HUES48 (cell line): ENCODE data around the gene SPEM2.
"Not testable (repeated sequence)": the region's sequence is repeated elsewhere in the genome, so short reads cannot be mapped to it uniquely, and the experiment has no call there.

Experiments used
- H3K27ac ChIP-seq: one replicate; pipeline ENCODE4 v1.7.0; 2013; ENCODE audit warnings: low read depth, low read length, inconsistent platforms
- H3K27me3 ChIP-seq: 2 replicates; pipeline ENCODE4 v1.6.1; 2013; ENCODE audit warnings: mild to moderate bottlenecking, low read length; ENCODE audit not compliant: control insufficient read depth, insufficient read depth
- H3K36me3 ChIP-seq: 2 replicates; pipeline ENCODE4 v1.6.1; 2013; ENCODE audit warnings: low read length; ENCODE audit not compliant: control insufficient read depth, insufficient read depth
- H3K4me1 ChIP-seq: 2 replicates; pipeline ENCODE4 v1.6.1; 2013; ENCODE audit warnings: mild to moderate bottlenecking, low read length; ENCODE audit not compliant: control insufficient read depth, insufficient read depth
- H3K4me3 ChIP-seq: 2 replicates; pipeline ENCODE4 v1.5.1; 2013; ENCODE audit warnings: mild to moderate bottlenecking, low read depth, low read length
- H3K9ac ChIP-seq: 2 replicates; pipeline ENCODE4 v1.6.1; 2013; ENCODE audit warnings: mild to moderate bottlenecking, low read depth, low read length, moderate library complexity
- H3K9me3 ChIP-seq: 2 replicates; pipeline ENCODE4 v1.6.1; 2013; ENCODE audit warnings: low read length; ENCODE audit not compliant: control insufficient read depth, insufficient read depth

The SPEM2 gene

DNA sequence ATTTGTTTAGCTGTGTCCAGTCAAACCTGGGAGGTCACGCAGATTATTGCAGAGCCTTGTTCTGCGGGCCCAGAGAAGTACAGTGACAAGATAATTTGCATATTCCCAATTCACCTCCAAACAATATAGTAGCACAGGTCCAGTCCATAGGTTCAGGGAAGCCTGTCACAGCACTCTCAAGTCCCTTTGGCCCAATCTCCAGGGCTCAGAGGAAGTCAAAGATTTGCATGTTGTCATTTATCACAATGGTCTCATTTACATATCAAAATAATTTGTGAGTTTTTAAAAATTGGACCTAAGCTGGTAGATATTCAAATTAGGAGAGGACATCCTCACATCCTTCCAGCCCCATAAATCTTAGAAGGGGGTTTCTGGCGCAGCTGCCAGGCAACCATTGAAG is 42.1 kb downstream of the SPEM2 start:
- no peaks in the 10 kb centered on the region for H3K4me1 ChIP-seq
- no peaks in the 10 kb centered on the region for H3K9me3 ChIP-seq
- no peak overlapping the region for H3K9ac ChIP-seq
- H3K4me3 ChIP-seq: no peak overlapping the region
- H3K27ac ChIP-seq: no peak overlapping the region
- H3K27me3 ChIP-seq: no peaks in the 10 kb centered on the region
- peaks cover 14% of the 10 kb centered on the region for H3K36me3 ChIP-seq

DNA sequence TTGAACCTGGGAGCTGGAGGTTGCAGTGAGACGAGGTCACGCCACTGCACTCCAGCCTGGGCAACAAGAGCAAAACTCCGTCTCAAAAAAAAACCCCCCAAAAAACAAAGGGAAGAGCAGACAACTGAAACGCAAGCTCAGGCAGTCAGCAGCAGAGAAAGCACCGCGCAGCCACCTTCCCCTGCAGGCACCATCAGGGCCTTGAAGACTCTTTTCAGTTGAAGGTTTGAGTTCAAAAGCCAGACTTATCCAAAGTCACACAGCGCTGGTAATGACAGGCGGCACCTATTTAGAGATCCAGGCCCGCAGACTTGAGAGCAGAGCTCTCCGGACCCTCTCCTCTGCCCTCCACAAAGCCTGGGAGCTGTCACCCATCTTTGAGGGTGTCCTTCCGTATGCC is 42.9 kb downstream of the SPEM2 start:
- Histone ChIP-seq H3K4me1 (no peaks in the 10 kb centered on the region), H3K9ac (no peak overlapping the region), H3K9me3 (no peaks in the 10 kb centered on the region), H3K36me3 (peaks cover 12% of the 10 kb centered on the region; the same call in 1 of the 2 replicates), H3K4me3 (no peak overlapping the region), H3K27me3 (no peaks in the 10 kb centered on the region), H3K27ac (no peak overlapping the region)

DNA sequence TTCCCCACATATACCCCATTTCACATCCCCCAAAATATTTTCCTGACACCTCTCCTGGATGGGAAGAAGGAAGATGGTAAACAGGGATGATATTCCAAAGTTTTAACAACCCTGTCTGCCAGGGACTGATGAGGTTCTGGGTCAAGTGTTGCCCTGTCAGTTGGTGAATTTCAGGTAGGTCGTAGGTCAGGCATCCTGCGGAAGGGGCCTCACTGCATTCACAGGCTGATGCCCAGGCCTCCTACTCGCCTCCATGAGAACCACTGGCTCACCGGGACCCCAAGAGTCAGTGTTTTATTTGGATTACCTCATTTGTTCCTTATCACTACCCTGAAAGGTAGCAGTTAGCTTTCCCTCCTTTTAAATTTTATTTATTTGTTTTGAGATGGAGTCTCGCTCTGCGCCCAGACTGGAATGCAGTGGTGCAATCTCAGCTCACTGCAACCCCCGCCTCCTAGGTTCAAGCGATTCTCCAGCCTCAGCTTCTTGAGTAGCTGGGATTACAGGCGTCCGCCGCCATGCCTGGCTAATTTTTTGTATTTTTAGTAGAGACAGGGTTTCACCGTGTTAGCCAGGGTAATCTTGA is 43.5 kb downstream of the SPEM2 start:
- Histone ChIP-seq H3K4me1 (no peaks in the 10 kb centered on the region), H3K27ac (no peak overlapping the region), H3K9ac (no peak overlapping the region), H3K4me3 (no peak overlapping the region), H3K9me3 (no peaks in the 10 kb centered on the region), H3K27me3 (no peaks in the 10 kb centered on the region), H3K36me3 (peaks cover 6% of the 10 kb centered on the region; the same call in 1 of the 2 replicates)

DNA sequence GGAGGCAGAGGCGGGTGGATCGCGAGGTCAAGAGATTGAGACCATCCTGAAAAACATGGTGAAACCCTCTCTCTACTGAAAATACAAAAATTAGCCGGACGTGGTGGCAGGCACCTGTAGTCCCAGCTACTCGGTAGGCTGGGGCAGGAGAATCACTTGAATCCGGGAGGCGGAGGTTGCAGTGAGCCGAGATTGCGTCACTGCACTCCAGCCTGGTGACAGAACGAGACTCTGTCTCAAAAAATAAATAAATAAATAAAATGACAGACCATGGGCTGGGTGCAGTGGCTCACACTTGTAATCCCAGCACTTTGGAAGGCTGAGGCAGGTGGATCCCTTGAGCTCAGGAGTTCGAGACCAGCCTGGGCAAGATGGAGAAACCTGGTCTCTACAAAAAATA is 44.4 kb downstream of the SPEM2 start:
- H3K4me3 ChIP-seq, H3K4me1 ChIP-seq, H3K27ac ChIP-seq, H3K36me3 ChIP-seq, H3K27me3 ChIP-seq, H3K9me3 ChIP-seq, H3K9ac ChIP-seq: not testable (repeated sequence)

DNA sequence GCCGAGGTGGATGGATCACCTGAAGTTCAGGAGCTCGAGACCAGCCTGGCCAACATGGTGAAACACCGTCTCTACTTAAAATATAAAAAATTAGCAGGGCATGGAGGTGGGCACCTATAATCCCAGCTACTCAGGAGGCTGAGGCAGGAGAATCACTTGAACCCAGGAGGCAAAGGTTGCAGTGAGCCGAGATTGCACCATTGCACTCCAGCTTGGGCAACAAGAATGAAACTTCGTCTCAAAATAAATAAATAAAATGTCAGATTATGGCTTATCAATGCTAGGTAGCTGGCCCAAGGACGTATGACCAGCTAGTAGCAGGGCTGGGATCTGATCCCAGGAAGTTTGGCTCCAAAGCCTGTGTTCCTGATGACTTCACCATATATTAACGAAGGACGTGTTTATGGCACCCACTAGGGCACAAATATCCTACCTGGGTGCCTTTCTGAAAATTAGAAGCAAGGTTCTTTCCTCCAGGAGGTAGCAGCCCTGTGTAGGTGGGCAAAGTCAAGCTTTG is 45.1 kb downstream of the SPEM2 start:
- not testable (repeated sequence) for H3K27me3 ChIP-seq, H3K9me3 ChIP-seq, H3K4me1 ChIP-seq, H3K36me3 ChIP-seq, H3K4me3 ChIP-seq, H3K9ac ChIP-seq, H3K27ac ChIP-seq

DNA sequence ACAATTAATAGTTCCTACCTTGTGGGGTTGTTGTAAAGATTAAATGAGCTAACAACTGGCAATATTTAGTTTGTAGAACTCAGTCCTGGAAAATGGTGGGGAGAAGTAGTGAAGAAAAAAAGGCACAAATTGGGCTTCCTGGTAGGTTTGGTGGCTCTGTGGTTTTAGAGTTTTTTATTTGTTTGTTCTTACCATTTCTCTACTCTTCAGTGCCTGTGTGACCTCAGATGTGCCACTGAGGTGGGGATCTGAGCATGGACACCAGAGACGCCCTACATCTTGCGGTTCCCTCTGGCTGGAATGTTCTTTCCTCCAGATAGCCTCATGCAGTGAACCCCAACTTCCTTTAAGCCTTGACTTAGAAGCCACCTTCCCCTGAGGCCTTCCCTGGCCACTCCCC is 46.3 kb downstream of the SPEM2 start:
- no peak overlapping the region for H3K27ac ChIP-seq
- no peak overlapping the region for H3K9ac ChIP-seq
- H3K36me3 ChIP-seq: 0 out of 2 replicates have a peak, but pooled peaks cover 4% of the 10 kb centered on the region

DNA sequence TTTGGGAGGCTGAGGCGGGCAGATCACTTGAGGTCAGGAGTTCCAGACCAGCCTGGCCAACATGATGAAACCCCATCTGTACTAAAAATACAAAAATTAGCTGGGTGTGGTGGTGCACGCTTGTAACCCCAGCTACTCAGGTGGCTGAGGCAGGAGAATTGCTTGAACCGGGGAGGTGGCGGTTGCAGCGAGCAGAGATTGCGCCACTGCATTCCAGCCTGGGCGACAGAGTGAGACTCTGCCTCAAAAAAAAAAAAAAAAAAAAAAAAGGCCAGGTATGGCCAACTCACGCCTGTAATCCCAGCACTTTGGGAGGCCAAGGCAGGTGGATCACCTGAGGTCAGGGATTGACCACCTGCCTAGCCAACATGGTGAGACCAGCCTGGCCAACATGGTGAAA is 49.4 kb downstream of the SPEM2 start:
- H3K4me1 ChIP-seq: peaks cover 15% of the 10 kb centered on the region
- not testable (repeated sequence) for H3K27me3 ChIP-seq, H3K36me3 ChIP-seq, H3K4me3 ChIP-seq, H3K9ac ChIP-seq, H3K27ac ChIP-seq, H3K9me3 ChIP-seq

More for the DNA sequence above, 46.3 kb downstream of the SPEM2 start:
- no peak overlapping the region for H3K4me3 ChIP-seq
- no peaks in the 10 kb centered on the region for H3K9me3 ChIP-seq
- no peaks in the 10 kb centered on the region for H3K4me1 ChIP-seq
- no peaks in the 10 kb centered on the region for H3K27me3 ChIP-seq

DNA sequence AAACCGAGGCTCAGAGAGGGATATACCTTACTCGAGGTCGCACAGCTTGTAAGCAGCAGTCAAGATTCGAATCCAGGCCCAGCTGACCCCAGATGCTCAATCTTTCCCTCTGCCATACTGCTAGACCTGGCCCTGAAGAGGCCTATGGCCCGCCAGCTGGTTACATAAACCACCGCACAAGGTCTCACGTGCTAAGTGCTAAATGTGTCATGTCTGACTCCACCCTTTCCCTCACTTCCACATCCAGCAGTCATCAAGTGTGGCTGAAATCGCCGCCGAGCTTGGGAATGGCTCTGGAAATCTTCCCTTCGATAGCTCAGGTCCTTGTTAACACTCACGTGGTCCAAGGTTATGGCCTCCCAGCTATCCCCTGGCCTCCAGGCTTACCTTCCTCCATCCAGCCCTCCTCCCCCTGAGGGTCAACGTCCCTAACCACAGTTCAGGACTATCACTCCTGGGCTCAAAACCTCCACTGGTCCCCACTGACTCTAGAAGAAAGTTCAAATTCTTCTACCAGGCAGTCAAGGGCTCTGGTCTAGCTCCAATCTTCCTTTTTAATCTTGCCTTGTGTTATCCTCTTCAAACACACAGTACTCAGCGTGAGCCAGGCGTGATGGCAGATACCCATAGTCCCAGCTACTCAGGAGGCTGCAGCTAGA is 50.5 kb downstream of the SPEM2 start:
- no peaks in the 10 kb centered on the region for H3K9me3 ChIP-seq
- H3K4me3 ChIP-seq: no peak overlapping the region
- peaks cover 18% of the 10 kb centered on the region for H3K4me1 ChIP-seq
- no peaks in the 10 kb centered on the region for H3K36me3 ChIP-seq
- H3K27ac ChIP-seq: no peak overlapping the region
- no peak overlapping the region for H3K9ac ChIP-seq
- no peaks in the 10 kb centered on the region for H3K27me3 ChIP-seq

DNA sequence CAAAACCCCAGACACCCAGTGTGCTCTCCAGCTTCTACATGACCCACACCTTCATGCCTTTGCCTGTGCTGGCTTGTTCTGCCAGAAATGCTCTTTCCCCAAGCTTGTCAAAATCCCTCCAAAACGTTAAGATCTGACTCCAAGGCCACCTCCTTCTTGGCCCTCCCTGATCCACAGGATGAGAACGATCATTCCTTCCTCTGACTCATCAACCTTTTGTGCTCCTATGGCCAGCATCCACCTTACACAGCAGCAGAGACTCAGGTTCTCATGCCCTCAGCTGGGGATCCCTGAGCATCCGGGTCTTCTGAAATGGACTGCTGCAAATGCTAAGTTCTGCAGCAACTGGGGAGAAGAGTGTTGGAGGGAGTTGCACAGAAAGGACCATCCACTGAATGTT is 51.1 kb downstream of the SPEM2 start:
- Histone ChIP-seq H3K4me3 (no peak overlapping the region), H3K27me3 (no peaks in the 10 kb centered on the region), H3K4me1 (peaks cover 18% of the 10 kb centered on the region), H3K9ac (no peak overlapping the region), H3K27ac (no peak overlapping the region), H3K9me3 (no peaks in the 10 kb centered on the region), H3K36me3 (no peaks in the 10 kb centered on the region)

DNA sequence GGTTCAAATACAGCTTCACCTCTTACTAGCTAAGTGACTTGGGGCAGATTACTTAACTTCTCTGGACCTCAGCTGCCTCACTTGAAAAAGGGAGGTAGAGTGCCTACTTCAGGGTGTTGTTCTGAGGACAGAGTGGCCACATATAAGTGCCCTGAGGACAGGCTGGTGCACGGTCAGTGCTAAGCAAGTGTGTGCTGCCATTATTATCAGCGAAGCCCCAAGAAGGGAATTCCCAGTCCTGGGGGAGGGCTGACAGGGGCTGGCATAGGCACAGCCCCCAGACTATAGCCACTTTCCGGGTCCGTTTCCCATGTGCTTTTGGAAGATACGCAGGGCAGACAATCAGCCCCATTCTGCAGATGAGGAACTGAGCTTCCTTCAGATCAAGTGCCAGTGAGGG is 51.5 kb downstream of the SPEM2 start:
- H3K4me3 ChIP-seq: no peak overlapping the region
- no peaks in the 10 kb centered on the region for H3K36me3 ChIP-seq
- no peak overlapping the region for H3K9ac ChIP-seq
- no peaks in the 10 kb centered on the region for H3K27me3 ChIP-seq
- no peak overlapping the region for H3K27ac ChIP-seq
- H3K4me1 ChIP-seq: peaks cover 18% of the 10 kb centered on the region
- H3K9me3 ChIP-seq: no peaks in the 10 kb centered on the region
